Measurements from ENCODE around the gene EMP2.

- TF ChIP-seq POLR2A (IDR thresholded peaks at IDR 0.05): no peak
- TF ChIP-seq, protein P1, sequence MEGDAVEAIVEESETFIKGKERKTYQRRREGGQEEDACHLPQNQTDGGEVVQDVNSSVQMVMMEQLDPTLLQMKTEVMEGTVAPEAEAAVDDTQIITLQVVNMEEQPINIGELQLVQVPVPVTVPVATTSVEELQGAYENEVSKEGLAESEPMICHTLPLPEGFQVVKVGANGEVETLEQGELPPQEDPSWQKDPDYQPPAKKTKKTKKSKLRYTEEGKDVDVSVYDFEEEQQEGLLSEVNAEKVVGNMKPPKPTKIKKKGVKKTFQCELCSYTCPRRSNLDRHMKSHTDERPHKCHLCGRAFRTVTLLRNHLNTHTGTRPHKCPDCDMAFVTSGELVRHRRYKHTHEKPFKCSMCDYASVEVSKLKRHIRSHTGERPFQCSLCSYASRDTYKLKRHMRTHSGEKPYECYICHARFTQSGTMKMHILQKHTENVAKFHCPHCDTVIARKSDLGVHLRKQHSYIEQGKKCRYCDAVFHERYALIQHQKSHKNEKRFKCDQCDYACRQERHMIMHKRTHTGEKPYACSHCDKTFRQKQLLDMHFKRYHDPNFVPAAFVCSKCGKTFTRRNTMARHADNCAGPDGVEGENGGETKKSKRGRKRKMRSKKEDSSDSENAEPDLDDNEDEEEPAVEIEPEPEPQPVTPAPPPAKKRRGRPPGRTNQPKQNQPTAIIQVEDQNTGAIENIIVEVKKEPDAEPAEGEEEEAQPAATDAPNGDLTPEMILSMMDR (IDR thresholded peaks at IDR 0.05): no peak
- TF ChIP-seq POLR2AphosphoS5 (IDR thresholded peaks at IDR 0.05): no peak
- no peak for TF ChIP-seq EP300 (IDR thresholded peaks at IDR 0.05)
Observed at GRCh38 chr16:10614685-10615084, 34.3 kb upstream of the EMP2 start.
